ENCODE measurements around the gene PEMT.
"Not testable (repeated sequence)": the region's sequence is repeated elsewhere in the genome, so short reads cannot be mapped to it uniquely, and the experiment has no call there.

PEMT gene

GRCh38 chr17:17487998-17488397 is 103.5 kb downstream of the PEMT start:
- DNase-seq (ENCODE audit: low read depth in 2 of 2) = no peak

GRCh38 chr17:17486416-17486815 is 105.1 kb downstream of the PEMT start:
- not testable (repeated sequence) for DNase-seq (ENCODE audit: low read depth in 2 of 2)

- no peak for DNase-seq (ENCODE audit: low read depth in 2 of 2)
These were observed 106.1 kb downstream of the PEMT start for GRCh38 chr17:17485420-17485819.

GRCh38 chr17:17484451-17484899 is 107.0 kb downstream of the PEMT start:
- no peak for DNase-seq (ENCODE audit: low read depth in 2 of 2)

DNA sequence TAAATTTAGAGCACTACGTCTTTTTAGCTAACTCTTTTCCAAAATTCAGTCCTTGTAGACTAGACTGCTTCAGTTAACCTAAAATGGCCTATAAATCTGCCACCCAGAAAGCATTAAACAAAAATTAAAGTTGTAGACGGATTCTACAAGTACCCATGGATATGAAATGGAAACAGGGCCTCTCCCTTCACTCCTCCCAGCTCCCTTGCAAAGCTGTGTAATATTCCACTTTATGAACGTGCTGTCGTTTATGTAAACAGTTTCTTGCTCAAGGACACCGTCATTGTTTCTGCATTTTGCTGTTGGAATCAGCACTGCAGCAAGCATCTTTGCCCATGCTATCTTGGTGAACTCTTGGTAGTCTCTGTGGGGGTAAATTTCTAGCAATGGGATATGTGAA is 109.6 kb downstream of the PEMT start:
- no peak for DNase-seq (ENCODE audit: low read depth in 2 of 2)

- no peak for DNase-seq (ENCODE audit: low read depth in 2 of 2)
These were observed 110.8 kb downstream of the PEMT start for GRCh38 chr17:17480593-17481148.

DNA sequence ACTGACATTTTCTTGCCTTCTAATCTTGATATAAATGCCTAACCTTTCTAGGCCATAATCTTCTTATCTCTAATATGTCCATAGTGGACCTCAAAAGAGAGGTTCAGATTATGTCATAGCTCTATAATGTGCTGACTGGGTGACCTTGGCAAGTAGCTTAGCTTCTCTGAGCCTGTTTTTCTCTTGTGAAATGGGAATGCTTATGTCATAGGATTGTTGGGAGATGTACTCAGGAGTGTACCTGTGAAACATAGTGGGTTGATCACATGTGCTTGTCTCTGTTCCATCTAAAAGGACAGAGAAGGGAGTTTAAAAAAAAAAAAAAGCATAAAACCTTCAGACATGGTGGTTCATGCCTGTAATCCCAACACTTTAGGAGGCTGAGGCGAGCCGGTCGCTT is 112.3 kb downstream of the PEMT start:
- no peak for DNase-seq (ENCODE audit: low read depth in 2 of 2)

- peak; percentile 92 to 93 for DNase-seq (ENCODE audit: low read depth in 2 of 2)
These were observed 114.5 kb downstream of the PEMT start, which contains the start of gene MED9 for GRCh38 chr17:17476865-17477467. Gene MED9, plus strand, starts transcription at chr17:17477000. Its CDS starts 42 bp downstream, at chr17:17477042.

DNA sequence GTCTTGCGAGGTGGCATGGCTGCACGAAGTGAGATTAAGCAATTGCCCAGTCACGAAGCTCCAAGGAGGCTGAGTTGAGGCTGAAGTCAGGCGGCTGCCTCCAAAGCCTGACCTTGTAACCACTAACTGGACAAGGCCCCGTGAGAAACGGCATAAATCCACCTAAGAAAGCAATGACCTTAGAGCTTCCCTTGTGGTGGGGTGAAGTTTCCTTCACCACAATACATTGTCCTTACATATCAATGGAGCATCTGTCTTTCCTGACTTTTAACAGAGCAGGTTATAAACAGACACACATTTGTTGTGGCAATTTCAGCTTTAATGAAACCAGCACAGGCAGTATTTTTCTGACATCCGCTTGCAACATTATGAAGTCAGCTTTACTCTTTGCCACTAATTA is 117.2 kb downstream of the PEMT start:
- DNase-seq (ENCODE audit: low read depth in 2 of 2) = no peak

- no peak for DNase-seq (ENCODE audit: low read depth in 2 of 2)
These were observed 119.1 kb downstream of the PEMT start for GRCh38 chr17:17472333-17472920.

GRCh38 chr17:17469996-17470395 is 121.5 kb downstream of the PEMT start:
- no peak for DNase-seq (ENCODE audit: low read depth in 2 of 2)

DNA sequence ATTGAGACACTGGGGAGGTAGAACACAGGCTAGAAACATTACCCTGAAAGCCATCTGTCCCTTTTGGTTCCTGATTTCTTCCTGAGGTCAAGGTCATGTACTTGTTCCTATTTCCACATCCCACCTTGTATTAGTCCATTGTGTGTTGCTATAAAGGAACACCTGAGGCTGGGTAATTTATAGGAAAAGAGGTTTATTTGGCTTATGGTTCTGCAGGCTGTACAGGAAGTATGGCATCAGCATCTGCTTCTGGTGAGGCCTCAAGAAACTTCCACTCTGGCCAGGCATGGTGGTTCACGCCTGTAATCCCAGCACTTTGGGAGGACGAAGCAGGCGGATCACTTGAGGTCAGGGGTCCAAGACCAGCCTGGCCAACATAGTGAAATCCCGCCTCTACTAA is 122.2 kb downstream of the PEMT start:
- DNase-seq (ENCODE audit: low read depth in 2 of 2) = no peak

DNA sequence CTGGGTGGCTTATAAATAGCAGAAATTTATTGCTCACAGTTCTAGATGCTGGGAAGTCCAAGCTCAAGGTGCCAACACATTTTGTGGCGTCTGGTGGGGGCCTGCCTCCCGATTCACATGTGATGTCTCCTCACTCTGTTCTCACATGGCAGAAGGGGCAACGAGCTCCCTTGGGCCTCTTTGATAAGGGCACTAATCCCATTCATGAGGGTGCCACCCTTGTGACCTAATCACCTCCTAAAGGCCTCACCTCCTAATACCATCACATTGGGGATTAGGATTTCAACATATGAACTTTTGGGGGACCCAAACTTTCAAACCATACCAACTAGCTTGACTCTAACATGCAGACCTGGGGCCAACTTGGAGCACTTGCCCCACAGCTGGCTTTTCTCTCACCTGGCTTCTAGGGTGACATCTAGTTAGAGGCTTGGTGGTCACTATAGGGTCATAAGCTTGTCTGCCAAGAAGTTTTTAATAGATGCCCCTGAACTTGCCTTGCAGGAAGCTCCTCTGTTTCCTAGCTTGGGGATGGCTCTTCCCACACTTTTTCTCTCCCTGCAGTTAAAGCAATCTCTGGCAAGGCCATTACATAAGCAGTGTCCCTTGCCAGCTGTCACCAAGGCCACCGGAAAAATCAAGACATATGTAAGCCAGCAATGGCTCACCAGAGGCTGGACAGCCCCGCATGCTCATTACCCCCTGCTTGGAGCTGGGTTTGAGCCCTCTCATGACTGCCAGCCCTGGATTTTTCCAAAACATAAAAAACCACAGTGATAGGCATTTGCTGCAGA is 123.1 kb downstream of the PEMT start:
- DNase-seq (ENCODE audit: low read depth in 2 of 2) = no peak

GRCh38 chr17:17467720-17468119 is 123.8 kb downstream of the PEMT start:
- no peak for DNase-seq (ENCODE audit: low read depth in 2 of 2)

DNA sequence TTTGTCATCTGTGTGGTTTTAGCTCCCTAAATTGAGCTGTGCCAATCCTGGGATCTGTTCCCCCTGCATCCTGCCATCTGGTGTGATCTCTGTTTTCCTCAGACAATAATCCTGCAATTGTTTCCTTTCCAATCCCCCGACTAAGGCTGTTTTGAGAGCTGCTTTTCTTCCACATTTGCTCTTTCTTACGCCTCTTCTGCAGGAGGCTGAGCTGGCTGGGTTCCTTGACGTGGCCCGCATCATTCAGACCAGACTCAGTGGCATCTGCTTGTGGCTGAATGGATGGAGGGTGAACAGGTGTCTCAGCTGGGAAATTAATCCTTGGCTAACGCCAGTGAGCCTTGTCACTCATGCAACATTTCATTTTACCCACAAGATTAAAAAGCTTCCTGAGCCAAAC is 124.5 kb downstream of the PEMT start:
- no peak for DNase-seq (ENCODE audit: low read depth in 2 of 2)

DNA sequence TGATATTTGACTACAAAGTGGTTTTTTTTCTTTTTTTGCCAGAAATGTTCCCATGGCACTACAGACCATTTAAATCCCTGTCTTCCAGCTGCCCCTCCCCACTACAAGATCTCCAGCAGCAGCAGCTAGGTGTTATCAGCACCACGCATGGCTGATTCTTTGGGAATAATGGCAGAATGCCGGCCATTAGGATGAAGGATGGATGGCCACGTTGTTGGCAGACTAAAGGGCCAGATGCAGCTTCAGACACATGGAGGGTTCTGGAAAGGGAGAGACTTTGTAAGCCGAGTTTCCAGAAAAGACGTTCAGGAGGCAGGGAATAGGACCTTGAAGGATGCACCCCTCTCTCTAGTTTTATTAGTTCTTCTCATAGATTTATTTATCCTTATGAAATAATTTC is 125.0 kb downstream of the PEMT start:
- DNase-seq (ENCODE audit: low read depth in 2 of 2) = no peak

GRCh38 chr17:17465878-17466277 is 125.6 kb downstream of the PEMT start:
- not testable (repeated sequence) for DNase-seq (ENCODE audit: low read depth in 2 of 2)

- no peak for DNase-seq (ENCODE audit: low read depth in 2 of 2)
These were observed 127.7 kb downstream of the PEMT start for GRCh38 chr17:17463821-17464220.

DNA sequence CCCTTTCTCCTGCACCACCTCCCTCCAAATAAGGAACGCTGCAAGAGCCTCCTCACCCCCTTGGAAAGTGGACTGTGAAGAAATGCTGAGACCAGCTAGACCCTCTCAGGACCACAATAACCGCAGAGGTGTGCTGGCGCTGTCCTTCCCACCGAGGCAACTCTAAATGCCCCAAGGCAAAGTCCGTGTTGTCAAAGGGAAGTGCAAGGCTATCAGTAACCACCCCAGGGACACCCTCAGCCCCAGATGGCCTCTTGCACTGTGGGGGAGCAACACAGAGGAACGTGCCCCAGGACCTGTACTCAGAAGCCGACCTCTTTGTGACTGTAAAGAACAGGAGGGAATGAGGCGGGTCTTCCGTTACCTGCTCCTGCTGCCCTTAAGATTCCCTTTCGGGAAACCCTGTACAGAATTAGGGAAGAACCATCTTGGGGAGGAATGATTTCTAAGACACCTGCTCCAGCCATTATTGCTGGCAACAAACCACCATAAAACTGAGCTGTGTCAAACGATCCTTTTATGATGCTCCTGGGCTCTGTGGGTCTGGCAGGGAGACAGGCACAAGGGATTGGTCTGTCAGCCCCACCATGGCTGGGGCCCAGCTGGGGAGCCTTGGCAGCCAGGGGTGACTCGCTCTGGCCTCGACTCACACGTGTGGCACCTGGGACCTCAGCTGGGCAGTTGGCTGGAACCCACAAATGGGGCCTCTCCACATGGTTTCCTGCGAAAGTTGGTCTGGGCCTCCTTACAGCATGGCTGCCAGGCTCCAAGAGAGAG is 129.3 kb downstream of the PEMT start:
- DNase-seq (ENCODE audit: low read depth in 2 of 2) = no peak

- no peak for DNase-seq (ENCODE audit: low read depth in 2 of 2)
These were observed 131.5 kb downstream of the PEMT start for GRCh38 chr17:17460038-17460437.

DNA sequence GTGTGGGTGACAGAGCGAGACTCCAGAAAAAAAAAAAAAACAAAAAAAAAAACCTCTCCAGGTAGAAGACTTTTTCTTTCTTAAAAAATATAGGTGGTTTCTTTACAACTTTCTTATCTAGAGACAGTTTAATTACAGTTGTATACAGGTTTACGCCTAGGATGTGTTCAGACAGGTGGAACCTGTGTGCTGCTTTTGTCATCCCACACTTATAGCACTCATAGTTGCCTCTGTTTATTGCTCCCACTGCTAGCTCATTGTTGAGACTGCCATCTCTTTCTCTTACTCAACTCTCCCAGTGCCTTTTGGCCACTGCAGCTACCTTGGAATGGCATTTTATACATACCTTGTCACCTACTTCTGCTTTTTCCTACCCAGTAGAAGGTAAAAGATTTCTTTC is 133.8 kb downstream of the PEMT start:
- no peak for DNase-seq (ENCODE audit: low read depth in 2 of 2)

GRCh38 chr17:17456251-17456650 is 135.3 kb downstream of the PEMT start:
- DNase-seq (ENCODE audit: low read depth in 2 of 2) = no peak

All from activated CD8-positive, alpha-beta memory T cell treated with anti-CD3 and anti-CD28 coated beads for 4 hours (primary cell).